Pancreas (tissue), 10 donors: ENCODE data around the gene PRKAG3. TPM values are rescaled to one million over a fixed set of nuclear protein-coding genes. Genes with fewer than 3 reads are reported as not detected.
A peak's percentile ranks its signal among the peaks of the same experiment; 100 is the strongest.

ENCODE experiments used
- ATAC-seq, 4 donors: fragments of 200-7000 bp; cut with Tn5 transposase; one replicate each; pipeline versions ENCODE4 v1.8.0 to v1.9.1; 2020; ENCODE audit warnings: mild to moderate bottlenecking in 4 of 4, moderate library complexity in 4 of 4
- DNase-seq, 6 donors: peaks; one replicate each; pipeline ENCODE4 v3.0.0-alpha.2; 2020
- FAIRE-seq: peaks from 2 replicates; lab custom pipeline; 2012; peaks lifted over from hg19 to GRCh38; lab: Jason Lieb, UNC
- H3K27ac ChIP-seq, 4 donors: fragments of 200-600 bp; sonication (generic); 1 replicate in 3 of 4; 2 replicates in 1 of 4; pipeline versions ENCODE4 v1.5.0 to v1.8.0; 2020
- H3K27me3 ChIP-seq, 4 donors: fragments of 200-600 bp; one replicate each; pipeline ENCODE4 v1.8.0; 2021
- H3K36me3 ChIP-seq, 3 donors: fragments of 200-600 bp; sonication (generic) in 1 of 3; one replicate each; pipeline versions ENCODE4 v1.5.0 to v1.8.0; 2020 to 2021
- H3K4me1 ChIP-seq, 3 donors: fragments of 200-600 bp; one replicate each; pipeline ENCODE4 v1.8.0; 2021
- H3K4me3 ChIP-seq, 4 donors: fragments of 200-600 bp; sonication (generic) in 2 of 4; one replicate each; pipeline versions ENCODE4 v1.5.0 to v1.8.0; 2020 to 2021
- H3K9me3 ChIP-seq, 4 donors: fragments of 200-600 bp; one replicate each; pipeline ENCODE4 v1.8.0; 2021
- CTCF ChIP-seq, 4 donors: fragments of 200-600 bp; sonication (generic) in 3 of 4; IDR thresholded peaks; one replicate each; pipeline versions ENCODE4 v1.5.0 to v1.8.0; 2021; ENCODE audit warnings: antibody characterized with exemption in 4 of 4
- WGBS, 2 donors: extraction: QIAGEN DNeasy Blood & Tissue Kit; methylation state at CpG; one replicate each; pipeline ENCODE4 v1.1.7; 2013; 5-methylcytosine and 5-hydroxymethylcytosine counted together
- intact Hi-C, 3 donors: fragments of 100-400 bp; cut with DNase I; formaldehyde crosslinking; loops; one replicate each; pipeline versions ENCODE4 v1.11.1 to v1.14.2; 2022
- polyA plus RNA-seq, 2 donors: library from polyadenylated mRNA; stranded (reverse); fragments of 200-250 nt; gene quantifications; one replicate each; pipeline ENCODE4 v1.2.3, GENCODE V29; 2013
- total RNA-seq, 6 donors: library from RNA; stranded (reverse); fragmentation: NEBNext Ultra II Directional in 4 of 6; extraction: Animal tissue kit (Norgen Biotek cat#: 25700) in 4 of 6; gene quantifications; one replicate each; pipeline versions ENCODE4 v1.2.1 to v1.2.4, GENCODE V29; 2021 to 2023
- donor health status: healthy with polysubstance abuse.
- donor health status: DM: no; HTN: no; CAD: no; lungs with moderate emphysema.
- donor health status: DM: no; HTN: no; CAD: no.
- donor health status: control.
- donor health status: control.
- donor health status: Bipolar disorder and iron deficiency.
- donor health status: DM: yes; HTN: yes; CAD: no.
- donor health status: DM: no; HTN: no; CAD: no.
- donor health status: DM: no; HTN: no; CAD: no.
- donor health status: DM: yes; HTN: yes; CAD: no.

Gene PRKAG3
- total and polyA plus RNA-seq, 8 donors = not detected

GRCh38 chr2:218786133-218786532 is 45.5 kb downstream of the PRKAG3 start:
- Histone ChIP-seq H3K4me3 (no peak overlapping the region), H3K27ac (no peak overlapping the region), H3K9me3 (no peaks in the 10 kb centered on the region), H3K27me3 (no peaks in the 10 kb centered on the region), H3K36me3 (no peaks in the 10 kb centered on the region), H3K4me1 (peaks cover 0 to under 1% (median 0%) of the 10 kb centered on the region in 3 donors)
- no peak for TF ChIP-seq CTCF (IDR thresholded peaks at IDR 0.05)
- FAIRE-seq = no peak
- intact Hi-C loops = no loop called here
- WGBS, 2 donors = 84 to 89% methylated on average over 3 of the region's 3 CpGs
- no peak for DNase-seq
- no peak for ATAC-seq

- no peak overlapping the region for H3K27ac ChIP-seq
- ATAC-seq (no peak), FAIRE-seq (no peak), DNase-seq (no peak)
- 26 to 30% methylated on average over 1 of the region's 1 CpG for WGBS, 2 donors
- TF ChIP-seq CTCF (IDR thresholded peaks at IDR 0.05) = no peak
- no peaks in the 10 kb centered on the region for H3K9me3 ChIP-seq
- H3K27me3 ChIP-seq = no peaks in the 10 kb centered on the region
- intact Hi-C loops = no loop called here
- H3K4me1 ChIP-seq = peaks cover 0 to 4% (median 0%) of the 10 kb centered on the region in 3 donors
- no peak overlapping the region for H3K4me3 ChIP-seq
- no peaks in the 10 kb centered on the region for H3K36me3 ChIP-seq
Observed at GRCh38 chr2:218785103-218785502, 46.5 kb downstream of the PRKAG3 start.

- H3K9me3 ChIP-seq = no peaks in the 10 kb centered on the region
- WGBS, 2 donors = 92 to 98% methylated on average over 4 of the region's 4 CpGs
- no peaks in the 10 kb centered on the region for H3K27me3 ChIP-seq
- FAIRE-seq = no peak
- H3K4me1 ChIP-seq = peaks cover 0 to 4% (median 0%) of the 10 kb centered on the region in 3 donors
- no peaks in the 10 kb centered on the region for H3K36me3 ChIP-seq
- DNase-seq = no peak
- no peak for TF ChIP-seq CTCF (IDR thresholded peaks at IDR 0.05)
- intact Hi-C loops = no loop called here
- H3K27ac ChIP-seq = no peak overlapping the region
- ATAC-seq = no peak
- no peak overlapping the region for H3K4me3 ChIP-seq
Observed at GRCh38 chr2:218783688-218784087, 47.9 kb downstream of the PRKAG3 start.

- 18 to 35% methylated on average over 6 of the region's 6 CpGs for WGBS, 2 donors
- H3K4me1 ChIP-seq = peaks cover 0 to 4% (median 0%) of the 10 kb centered on the region in 3 donors
- no peaks in the 10 kb centered on the region for H3K9me3 ChIP-seq
- FAIRE-seq (no peak), ATAC-seq (peak in 3 of 4 donors; percentile 11 to 32 (median 29)), DNase-seq (no peak)
- peak overlapping the region; percentile 55 to 69 (median 64) for H3K4me3 ChIP-seq
- H3K27ac ChIP-seq = peak overlapping the region in 1 of 4 donors; percentile 65
- no peaks in the 10 kb centered on the region for H3K27me3 ChIP-seq
- TF ChIP-seq CTCF (IDR thresholded peaks at IDR 0.05) = no peak
- no peaks in the 10 kb centered on the region for H3K36me3 ChIP-seq
- intact Hi-C loops = no loop called here
Observed at GRCh38 chr2:218782528-218782844, 49.1 kb downstream of the PRKAG3 start.

GRCh38 chr2:218781691-218782527 is 49.7 kb downstream of the PRKAG3 start, which contains the start of gene CYP27A1:
TSS of gene CYP27A1 (plus strand) at chr2:218782147. CDS start at chr2:218782183, 36 bp downstream.
- no peak for FAIRE-seq
- peak within 1 kb of the TSS in 3 of 4 donors; percentile 15 to 73 (median 65) for H3K27ac ChIP-seq
- WGBS, 2 donors = 1% methylated on average over 73 to 76 of the region's 76 CpGs

More at GRCh38 chr2:218781691-218782527, 49.7 kb downstream of the PRKAG3 start, which contains the start of gene CYP27A1:
- H3K9me3 ChIP-seq = no peaks in the 10 kb centered on the region
- ATAC-seq (peak; percentile 81 to 92 (median 90)), DNase-seq (peak; percentile 20 to 76 (median 48))
- intact Hi-C loops = no loop called here
- TF ChIP-seq CTCF (IDR thresholded peaks at IDR 0.05) = no peak
- H3K27me3 ChIP-seq = no peaks in the 10 kb centered on the region
- H3K36me3 ChIP-seq = no peaks in the 10 kb centered on the region
- peaks cover 0 to 4% (median 0%) of the 10 kb centered on the region in 3 donors for H3K4me1 ChIP-seq
- H3K4me3 ChIP-seq = peak within 1 kb of the TSS; percentile 55 to 69 (median 64)
